GM21447 (cell line): ENCODE data around the gene LRP4.
"Not testable (repeated sequence)": the region's sequence is repeated elsewhere in the genome, so short reads cannot be mapped to it uniquely, and the experiment has no call there.

Experiments
- ATAC-seq: cut with Tn5 transposase; IDR thresholded peaks from one replicate; pipeline ENCODE4 v1.9.1; 2021; ENCODE audit not compliant: unreplicated experiment

The LRP4 gene

GRCh38 chr11:46928701-46929100, 10.4 kb upstream of the LRP4 start:
- ATAC-seq: not testable (repeated sequence)

DNA sequence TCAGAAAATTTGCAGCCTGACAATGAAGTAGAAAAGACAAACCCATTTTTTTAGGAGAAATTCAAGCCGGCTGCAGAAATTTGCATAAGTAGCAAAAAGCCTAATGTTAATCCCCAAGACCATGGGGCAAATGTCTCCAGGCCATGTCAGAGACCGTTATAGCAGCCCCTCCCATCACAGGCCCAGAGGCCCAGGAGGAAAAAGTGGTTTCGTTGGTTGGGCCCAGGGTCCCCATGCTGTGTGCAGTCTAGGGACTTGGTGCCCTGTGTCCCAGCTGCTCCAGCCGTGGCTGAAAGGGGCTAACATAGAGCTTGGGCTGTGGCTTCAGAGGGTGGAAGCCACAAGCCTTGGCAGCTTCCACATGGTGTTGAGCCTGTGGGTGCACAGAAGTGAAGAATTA, 9.6 kb upstream of the LRP4 start:
- ATAC-seq: not testable (repeated sequence)

- ATAC-seq: no peak
These were observed 2.4 kb upstream of the LRP4 start for GRCh38 chr11:46920755-46921154.

DNA sequence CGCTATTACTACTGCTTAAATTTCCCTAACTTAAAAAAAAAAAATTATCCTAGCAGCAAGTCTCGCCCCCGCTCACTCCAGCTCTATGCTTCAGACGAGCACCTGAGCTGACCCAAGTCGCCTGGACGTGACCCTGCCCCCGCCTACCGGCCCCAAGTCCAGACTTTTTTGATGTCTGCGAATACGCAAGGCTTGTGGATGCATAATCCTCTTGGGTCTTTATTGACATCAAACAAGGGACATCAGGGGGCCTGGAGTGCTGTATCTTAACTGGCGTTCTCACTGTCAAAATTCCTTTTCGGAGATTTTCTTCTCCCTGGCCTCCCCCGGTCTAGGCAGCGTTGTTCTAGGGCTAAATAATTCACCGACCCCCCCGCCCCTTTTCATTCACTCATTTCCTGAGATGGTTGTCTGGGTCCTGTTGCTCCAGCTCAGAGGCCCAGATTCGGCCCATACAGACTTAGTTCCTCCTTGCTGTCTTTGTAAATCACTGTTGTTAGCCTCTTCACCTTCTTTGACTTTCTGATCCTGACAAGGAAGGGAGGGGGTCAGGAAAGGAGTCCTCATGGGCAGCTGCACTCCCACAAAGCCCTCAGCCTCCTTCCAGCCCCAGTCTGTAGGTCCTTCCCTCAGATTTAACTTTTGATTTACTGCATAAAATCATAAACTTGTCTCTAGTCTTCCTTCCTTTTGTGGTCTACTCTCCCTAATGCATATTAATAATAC, 601 bp upstream of the LRP4 start:
- no peak for ATAC-seq

- no peak for ATAC-seq
These were observed 628 bp downstream of the LRP4 start for GRCh38 chr11:46917762-46918082.

DNA sequence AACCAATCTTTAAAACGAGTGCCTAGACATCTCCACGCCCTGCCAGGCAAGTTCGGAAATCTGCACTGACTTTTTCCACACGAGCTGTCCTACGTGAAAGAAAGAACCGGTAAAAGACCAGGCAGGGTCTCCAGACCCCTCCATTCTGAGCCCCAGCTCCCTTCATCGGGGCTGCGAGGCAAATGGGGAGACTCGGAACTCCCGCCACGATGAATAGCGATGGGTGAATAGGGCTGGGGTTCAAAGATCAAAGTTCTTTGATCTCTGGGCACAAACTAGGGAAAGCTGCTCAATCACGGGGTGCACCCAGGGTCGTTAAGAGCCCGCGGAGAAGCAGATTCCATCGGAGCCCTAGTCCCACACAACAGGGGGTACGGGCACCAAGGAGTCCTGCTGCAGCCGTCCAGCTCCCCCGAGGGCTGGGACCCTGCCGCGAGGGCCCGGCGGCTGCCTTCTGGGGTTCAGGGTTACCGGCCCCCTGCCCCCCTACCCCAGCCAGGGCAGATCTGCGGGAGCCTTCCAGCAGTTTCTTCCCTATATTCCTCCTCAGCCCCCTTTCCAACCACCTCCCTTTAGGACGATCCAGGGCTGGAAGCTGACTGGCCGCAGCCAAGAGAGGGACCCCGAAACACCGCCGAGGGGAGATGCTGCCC, 1.1 kb downstream of the LRP4 start:
- no peak for ATAC-seq

GRCh38 chr11:46916286-46917108, 1.9 kb downstream of the LRP4 start:
- ATAC-seq: no peak

DNA sequence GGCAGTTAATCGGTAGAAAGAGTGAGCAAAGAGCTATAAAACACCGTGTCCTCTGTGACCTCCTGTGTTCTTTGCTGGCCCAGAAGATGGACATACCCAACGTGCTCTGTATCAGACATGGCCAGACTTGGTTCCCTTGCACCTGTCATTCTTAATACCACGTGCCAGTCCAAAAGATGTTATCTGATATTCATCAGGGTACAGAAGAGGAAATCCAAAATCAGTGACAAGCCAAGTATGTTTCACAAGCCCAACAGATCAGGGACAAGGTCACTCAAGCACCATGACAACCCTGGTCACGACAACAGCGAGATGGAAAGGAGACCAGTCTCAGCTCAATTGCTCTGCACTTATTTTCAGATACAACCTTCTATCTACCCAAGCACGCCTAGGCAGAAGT, 3.4 kb downstream of the LRP4 start:
- no peak for ATAC-seq

GRCh38 chr11:46914363-46914762, 4.0 kb downstream of the LRP4 start:
- ATAC-seq: no peak

DNA sequence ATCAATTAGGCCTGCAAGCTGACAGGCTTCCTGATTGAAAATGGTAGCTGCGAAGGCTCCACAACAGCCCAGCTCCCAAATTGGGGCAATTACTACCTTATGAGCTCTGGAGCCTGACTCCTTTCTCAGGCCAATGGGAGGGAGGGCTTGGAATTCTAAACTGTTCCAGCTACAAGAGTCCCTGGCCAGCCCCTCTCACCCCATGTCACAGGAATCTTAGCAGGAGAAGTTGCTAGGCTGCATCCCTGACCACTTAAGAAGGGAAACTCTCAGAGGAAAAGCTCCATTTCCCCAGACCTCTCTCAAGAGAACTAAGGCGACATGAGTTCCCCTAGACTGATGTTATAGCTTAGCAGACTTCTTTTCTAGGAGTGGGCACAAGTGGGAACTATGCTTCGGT, 4.9 kb downstream of the LRP4 start:
- ATAC-seq: no peak

DNA sequence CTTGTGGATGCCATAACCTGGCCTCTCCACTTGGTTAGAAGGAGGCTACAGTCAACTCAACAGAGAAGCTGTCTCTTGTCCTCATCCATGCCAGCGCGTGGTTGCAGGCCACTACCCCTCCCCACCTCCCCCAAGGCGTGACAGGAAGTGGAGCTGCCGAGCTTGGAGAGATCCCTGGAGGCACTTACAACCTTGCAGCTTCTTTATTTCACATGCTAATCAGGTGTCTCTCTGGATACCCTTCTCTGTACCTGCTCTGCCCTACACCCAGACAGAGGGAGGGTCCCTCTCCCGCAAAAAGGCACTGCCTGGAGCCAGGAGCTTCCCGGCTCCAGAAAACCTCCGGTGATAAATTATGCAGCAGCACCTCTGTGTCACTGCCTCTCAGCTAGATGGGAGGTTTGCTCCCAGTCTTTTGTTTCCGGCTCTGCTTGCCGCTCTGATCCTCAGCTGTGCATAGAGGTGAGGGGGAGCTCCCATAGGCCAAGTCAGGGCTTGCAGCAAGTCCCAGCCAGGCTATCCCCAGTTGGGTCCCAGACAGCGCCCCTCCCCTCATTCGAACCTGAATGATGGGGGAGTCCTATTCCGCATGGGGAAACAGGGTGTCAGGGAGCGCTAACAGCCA, 5.7 kb downstream of the LRP4 start:
- no peak for ATAC-seq

DNA sequence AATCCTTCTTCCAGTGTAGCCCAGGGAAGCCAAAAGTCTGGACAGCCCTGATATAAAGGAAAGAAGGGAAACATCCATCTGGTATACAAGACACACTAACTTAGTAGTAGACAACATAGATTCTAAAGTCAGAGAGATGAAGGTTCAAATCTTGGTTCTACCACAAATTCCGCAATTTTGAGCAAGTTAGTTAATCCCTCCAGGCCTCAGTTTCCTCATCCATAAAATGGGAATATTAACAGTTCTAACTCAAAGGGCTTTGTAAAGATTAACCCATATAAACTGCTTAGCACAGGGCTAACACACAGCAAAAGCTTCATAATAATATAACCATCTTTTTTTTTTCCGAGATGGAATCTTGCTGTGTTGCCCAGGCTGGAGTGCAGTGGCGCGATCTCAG, 10.7 kb downstream of the LRP4 start:
- no peak for ATAC-seq

DNA sequence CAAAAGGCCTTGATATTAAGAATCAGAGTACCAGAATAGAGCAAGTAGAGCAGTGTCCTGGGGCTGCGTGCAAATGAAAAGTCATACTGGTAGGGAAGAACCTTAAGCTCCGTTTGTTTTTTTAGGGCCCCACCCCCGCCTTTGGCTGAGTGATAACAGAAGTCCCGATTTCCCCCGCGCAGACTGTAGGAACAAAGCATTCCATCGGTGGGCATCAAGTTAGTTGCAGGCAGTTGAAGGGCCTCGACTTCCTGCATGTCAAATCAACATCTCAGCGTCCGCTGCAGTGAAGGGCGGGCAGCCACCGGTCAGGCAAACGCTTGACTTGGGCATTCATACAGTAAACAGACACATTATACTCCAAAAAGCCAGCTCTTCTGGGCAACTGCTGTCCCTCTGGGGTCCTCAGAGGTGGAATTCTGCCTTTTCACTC, 11.7 kb downstream of the LRP4 start:
- ATAC-seq: no peak

- ATAC-seq: no peak
These were observed 12.5 kb downstream of the LRP4 start for GRCh38 chr11:46905806-46906205.

DNA sequence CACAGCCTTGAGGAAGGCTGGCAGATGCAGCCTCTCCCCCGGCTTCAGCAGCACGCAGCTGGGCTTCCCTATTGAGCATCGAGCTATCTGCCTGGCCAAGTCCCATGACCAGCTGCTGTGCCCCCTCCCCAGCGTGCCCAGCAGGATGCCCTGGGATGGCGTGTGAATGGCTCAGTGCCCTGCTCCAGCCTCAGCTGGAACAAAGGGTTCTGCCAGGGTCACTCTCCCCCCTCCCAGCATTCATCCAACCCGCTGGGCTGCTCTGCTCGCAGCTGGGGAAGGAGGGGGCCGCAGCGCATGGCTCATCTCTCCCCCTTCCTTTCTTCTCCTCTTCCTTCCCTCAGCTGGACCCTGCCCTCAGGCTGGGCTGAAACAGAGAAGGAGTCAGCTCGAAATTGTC, 14.5 kb downstream of the LRP4 start:
- ATAC-seq: no peak

GRCh38 chr11:46902694-46903093, 15.7 kb downstream of the LRP4 start:
- ATAC-seq: no peak

GRCh38 chr11:46901156-46901555, 17.2 kb downstream of the LRP4 start:
- ATAC-seq: no peak

- no peak for ATAC-seq
These were observed 18.1 kb downstream of the LRP4 start for GRCh38 chr11:46900091-46900746.

GRCh38 chr11:46899501-46900025, 18.8 kb downstream of the LRP4 start:
- ATAC-seq: no peak

- no peak for ATAC-seq
These were observed 19.8 kb downstream of the LRP4 start for GRCh38 chr11:46898396-46899095.
